H1 (cell line): ENCODE data around the gene VPS41.

Experiments used
- CTCF ChIP-seq, 3 experiments: IDR thresholded peaks; 1 replicate in 2 of 3; 2 replicates in 1 of 3; pipeline versions ENCODE4 v1.5.1 to v1.6.1; 2011; ENCODE audit warnings: low read length in 3 of 3, mild to moderate bottlenecking in 3 of 3, inconsistent platforms in 2 of 3, low read depth in 1 of 3, moderate library complexity in 1 of 3; ENCODE audit not compliant: insufficient read depth in 1 of 3; ENCODE audit errors: control extremely low read depth in 1 of 3
- EP300 ChIP-seq, 2 experiments: IDR thresholded peaks; 1 replicate in 1 of 2; 2 replicates in 1 of 2; pipeline ENCODE4 v1.6.1; 2011 to 2012; ENCODE audit warnings: low read depth in 2 of 2, low read length in 2 of 2, mild to moderate bottlenecking in 2 of 2, borderline replicate concordance in 1 of 2, inconsistent platforms in 1 of 2, moderate library complexity in 1 of 2
- GABPA ChIP-seq: IDR thresholded peaks from 2 replicates; pipeline ENCODE4 v1.6.1; 2011; ENCODE audit warnings: mild to moderate bottlenecking, low read length, moderate library complexity, borderline replicate concordance; ENCODE audit not compliant: insufficient read depth

- TF ChIP-seq CTCF (IDR thresholded peaks at IDR 0.05; ENCODE audit: control extremely low read depth in 1 of 3, insufficient read depth in 1 of 3, low read depth in 1 of 3, low read length in 3 of 3) (no peak), GABPA (no peak), EP300 (IDR thresholded peaks at IDR 0.05; ENCODE audit: borderline replicate concordance in 1 of 2, low read depth in 2 of 2, low read length in 2 of 2) (no peak)
Observed at GRCh38 chr7:38846280-38846679, 62.7 kb downstream of the VPS41 start.
